ENCODE measurements around the gene GPRC5D. TPM values are rescaled to one million over a fixed set of nuclear protein-coding genes. Genes with fewer than 3 reads are reported as not detected.

The GPRC5D gene
- total and polyA plus RNA-seq, 9 donors = 0.22 to 0.37 TPM; not detected in 7

- H3K4me1 ChIP-seq (ENCODE audit: insufficient read depth) = no peaks in the 10 kb centered on the region
- DNase-seq = no peak
- 95 to 96% (median 96%) methylated on average over 4 of the region's 4 CpGs for WGBS, 3 donors
- H3K36me3 ChIP-seq = no peaks in the 10 kb centered on the region
- no peak overlapping the region for H3K4me3 ChIP-seq
- no peak overlapping the region for H3K27ac ChIP-seq
- no peaks in the 10 kb centered on the region for H3K9me3 ChIP-seq
- no peaks in the 10 kb centered on the region for H3K27me3 ChIP-seq
- intact Hi-C loops (cut with DNase I) = no loop called here
- TF ChIP-seq, protein P1, sequence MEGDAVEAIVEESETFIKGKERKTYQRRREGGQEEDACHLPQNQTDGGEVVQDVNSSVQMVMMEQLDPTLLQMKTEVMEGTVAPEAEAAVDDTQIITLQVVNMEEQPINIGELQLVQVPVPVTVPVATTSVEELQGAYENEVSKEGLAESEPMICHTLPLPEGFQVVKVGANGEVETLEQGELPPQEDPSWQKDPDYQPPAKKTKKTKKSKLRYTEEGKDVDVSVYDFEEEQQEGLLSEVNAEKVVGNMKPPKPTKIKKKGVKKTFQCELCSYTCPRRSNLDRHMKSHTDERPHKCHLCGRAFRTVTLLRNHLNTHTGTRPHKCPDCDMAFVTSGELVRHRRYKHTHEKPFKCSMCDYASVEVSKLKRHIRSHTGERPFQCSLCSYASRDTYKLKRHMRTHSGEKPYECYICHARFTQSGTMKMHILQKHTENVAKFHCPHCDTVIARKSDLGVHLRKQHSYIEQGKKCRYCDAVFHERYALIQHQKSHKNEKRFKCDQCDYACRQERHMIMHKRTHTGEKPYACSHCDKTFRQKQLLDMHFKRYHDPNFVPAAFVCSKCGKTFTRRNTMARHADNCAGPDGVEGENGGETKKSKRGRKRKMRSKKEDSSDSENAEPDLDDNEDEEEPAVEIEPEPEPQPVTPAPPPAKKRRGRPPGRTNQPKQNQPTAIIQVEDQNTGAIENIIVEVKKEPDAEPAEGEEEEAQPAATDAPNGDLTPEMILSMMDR (IDR thresholded peaks at IDR 0.05) = no peak
- TF ChIP-seq EP300 (IDR thresholded peaks at IDR 0.05) (no peak), POLR2A (IDR thresholded peaks at IDR 0.05) (no peak)
Measured at GRCh38 chr12:12964255-12964654, 12.3 kb upstream of the GPRC5D start.

DNA sequence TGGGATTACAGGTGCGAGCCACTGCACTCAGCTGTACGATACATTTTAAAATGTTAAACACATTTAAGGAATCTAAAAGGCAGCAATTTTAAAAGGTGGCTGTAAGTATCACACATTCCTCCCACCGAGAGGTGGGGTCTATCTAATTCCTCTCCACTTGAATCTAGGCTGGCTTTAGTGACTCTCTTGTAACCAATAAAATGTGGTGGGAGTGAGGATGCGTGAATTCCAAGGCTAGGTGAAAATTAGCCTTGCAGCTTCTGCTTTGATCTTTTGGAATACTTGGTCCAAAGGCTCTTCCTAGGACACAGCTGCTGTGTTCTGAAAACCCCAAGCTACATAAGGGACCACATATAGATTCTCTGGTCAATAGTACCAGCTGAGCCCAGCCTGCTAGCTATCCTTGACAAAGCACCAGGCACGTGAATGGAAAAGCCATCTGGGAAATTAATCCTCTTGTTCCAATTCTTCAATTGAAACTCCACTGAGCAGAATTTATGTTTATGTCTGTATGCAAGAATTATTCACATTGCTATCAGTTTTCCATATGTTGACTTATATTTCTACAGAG is 8.8 kb upstream of the GPRC5D start:
- Histone ChIP-seq H3K27me3 (no peaks in the 10 kb centered on the region), H3K4me1 (ENCODE audit: insufficient read depth) (no peaks in the 10 kb centered on the region), H3K4me3 (no peak overlapping the region), H3K36me3 (no peaks in the 10 kb centered on the region), H3K27ac (no peak overlapping the region), H3K9me3 (no peaks in the 10 kb centered on the region)
- intact Hi-C loops (cut with DNase I) = no loop called here
- WGBS, 3 donors = 78 to 86% (median 80%) methylated on average over 5 of the region's 5 CpGs
- DNase-seq = no peak
- TF ChIP-seq POLR2A (IDR thresholded peaks at IDR 0.05) (no peak), EP300 (IDR thresholded peaks at IDR 0.05) (no peak)
- TF ChIP-seq, protein P1 (IDR thresholded peaks at IDR 0.05) = no peak

DNA sequence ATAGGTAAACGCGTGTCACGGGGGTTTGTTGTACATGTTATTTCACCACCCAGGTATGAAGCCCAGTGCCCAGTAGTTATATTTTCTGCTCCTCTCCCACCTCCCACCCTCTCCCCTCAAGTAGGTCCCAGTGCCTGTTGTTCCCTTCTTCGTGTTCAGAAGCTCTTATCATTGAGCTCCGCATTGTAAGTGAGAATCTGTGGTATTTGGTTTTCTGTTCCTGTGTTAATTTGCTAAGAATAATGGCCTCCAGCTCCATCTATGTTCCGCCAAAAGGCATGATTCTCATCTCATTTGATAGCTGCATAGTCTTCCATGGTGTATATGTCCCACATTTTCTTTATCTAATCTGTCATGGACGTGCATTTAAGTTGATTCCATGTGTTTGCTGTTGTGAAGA is 6.9 kb upstream of the GPRC5D start:
- TF ChIP-seq EP300 (IDR thresholded peaks at IDR 0.05) (no peak), POLR2A (IDR thresholded peaks at IDR 0.05) (no peak)
- TF ChIP-seq, protein P1 (IDR thresholded peaks at IDR 0.05) = no peak
- Histone ChIP-seq H3K4me3 (no peak overlapping the region), H3K27me3 (no peaks in the 10 kb centered on the region), H3K27ac (no peak overlapping the region), H3K4me1 (ENCODE audit: insufficient read depth) (no peaks in the 10 kb centered on the region), H3K36me3 (no peaks in the 10 kb centered on the region), H3K9me3 (no peaks in the 10 kb centered on the region)
- DNase-seq = no peak
- intact Hi-C loops (cut with DNase I) = no loop called here
- WGBS, 3 donors = 73 to 80% (median 73%) methylated on average over 7 of the region's 7 CpGs

GRCh38 chr12:12954878-12955625 is 3.1 kb upstream of the GPRC5D start:
- DNase-seq = no peak
- no peaks in the 10 kb centered on the region for H3K9me3 ChIP-seq
- intact Hi-C loops (cut with DNase I) = no loop called here
- no peaks in the 10 kb centered on the region for H3K4me1 ChIP-seq (ENCODE audit: insufficient read depth)
- no peaks in the 10 kb centered on the region for H3K36me3 ChIP-seq
- H3K27ac ChIP-seq = no peak overlapping the region
- no peaks in the 10 kb centered on the region for H3K27me3 ChIP-seq
- no peak overlapping the region for H3K4me3 ChIP-seq
- WGBS, 3 donors = 78 to 91% (median 78%) methylated on average over 6 of the region's 6 CpGs
- TF ChIP-seq POLR2A (IDR thresholded peaks at IDR 0.05) (no peak), EP300 (IDR thresholded peaks at IDR 0.05) (no peak)
- TF ChIP-seq, protein P1 (IDR thresholded peaks at IDR 0.05) = no peak

Data from ovary (tissue), 9 donors.